Trophoblast cell (in vitro differentiated cells and primary cell): Measurements from ENCODE around the gene FBXO31.

ENCODE experiments used
- DNase-seq, 2 donors: peaks; one replicate each; pipeline ENCODE4 v3.0.0-alpha.2; 2016
- H2AFZ ChIP-seq: 2 replicates; pipeline ENCODE4 v1.6.1; 2013; ENCODE audit warnings: low read length, moderate library complexity, mild to moderate bottlenecking; ENCODE audit not compliant: insufficient read depth, poor library complexity
- H2AK5ac ChIP-seq: 2 replicates; pipeline ENCODE4 v1.6.1; 2013; ENCODE audit warnings: mild to moderate bottlenecking, low read length
- H2BK120ac ChIP-seq: 2 replicates; pipeline ENCODE4 v1.6.1; 2013; ENCODE audit warnings: low read length, mild to moderate bottlenecking, moderate library complexity; ENCODE audit not compliant: insufficient read depth, poor library complexity
- H2BK12ac ChIP-seq: 2 replicates; pipeline ENCODE4 v1.6.1; 2013; ENCODE audit warnings: mild to moderate bottlenecking, low read length, moderate library complexity
- H2BK5ac ChIP-seq: 2 replicates; pipeline ENCODE4 v1.6.1; 2013; ENCODE audit warnings: low read length, low read depth, moderate library complexity, mild to moderate bottlenecking; ENCODE audit not compliant: poor library complexity
- H3K14ac ChIP-seq: 2 replicates; pipeline ENCODE4 v1.6.1; 2013; ENCODE audit warnings: mild to moderate bottlenecking, low read length
- H3K18ac ChIP-seq: 2 replicates; pipeline ENCODE4 v1.6.1; 2013; ENCODE audit warnings: mild to moderate bottlenecking, low read length
- H3K23ac ChIP-seq: 2 replicates; pipeline ENCODE4 v1.6.1; 2013; ENCODE audit warnings: low read length
- H3K27ac ChIP-seq: 2 replicates; pipeline ENCODE4 v1.5.1; 2013; ENCODE audit warnings: low read depth, mild to moderate bottlenecking, inconsistent platforms, low read length, moderate library complexity
- H3K27me3 ChIP-seq: 2 replicates; pipeline ENCODE4 v1.6.1; 2013; ENCODE audit warnings: inconsistent platforms, mild to moderate bottlenecking, low read length, moderate library complexity; ENCODE audit not compliant: insufficient read depth
- H3K36me3 ChIP-seq, 2 experiments: 1 replicate in 1 of 2; 2 replicates in 1 of 2; pipeline ENCODE4 v1.6.1; 2013; ENCODE audit warnings: low read length in 2 of 2, mild to moderate bottlenecking in 2 of 2, moderate library complexity in 1 of 2; ENCODE audit not compliant: insufficient read depth in 2 of 2, control insufficient read depth in 1 of 2
- H3K4ac ChIP-seq: 2 replicates; pipeline ENCODE4 v1.6.1; 2013; ENCODE audit warnings: low read depth, mild to moderate bottlenecking, low read length, moderate library complexity
- H3K4me1 ChIP-seq, 2 experiments: 1 replicate in 1 of 2; 2 replicates in 1 of 2; pipeline ENCODE4 v1.6.1; 2013; ENCODE audit warnings: low read length in 2 of 2, mild to moderate bottlenecking in 2 of 2, moderate library complexity in 1 of 2; ENCODE audit not compliant: insufficient read depth in 2 of 2, control insufficient read depth in 1 of 2
- H3K4me2 ChIP-seq: 2 replicates; pipeline ENCODE4 v1.6.1; 2013; ENCODE audit warnings: inconsistent platforms, mild to moderate bottlenecking, low read length, moderate library complexity
- H3K4me3 ChIP-seq: 2 replicates; pipeline ENCODE4 v1.5.1; 2013; ENCODE audit warnings: mild to moderate bottlenecking, low read depth, low read length, inconsistent platforms
- H3K79me1 ChIP-seq: one replicate; pipeline ENCODE4 v1.6.1; 2013; ENCODE audit warnings: low read length
- H3K79me2 ChIP-seq: 2 replicates; pipeline ENCODE4 v1.6.1; 2013; ENCODE audit warnings: low read length, mild to moderate bottlenecking; ENCODE audit not compliant: control insufficient read depth, insufficient read depth, poor library complexity
- H3K9ac ChIP-seq: 2 replicates; pipeline ENCODE4 v1.6.1; 2013; ENCODE audit warnings: mild to moderate bottlenecking, low read length
- H3K9me3 ChIP-seq: 2 replicates; pipeline ENCODE4 v1.6.1; 2013; ENCODE audit warnings: low read depth, mild to moderate bottlenecking, control low read depth, inconsistent platforms, low read length; ENCODE audit not compliant: insufficient read depth
- H4K12ac ChIP-seq: 2 replicates; pipeline ENCODE4 v1.6.1; 2013; ENCODE audit warnings: low read depth, mild to moderate bottlenecking, low read length, moderate library complexity
- H4K8ac ChIP-seq: 2 replicates; pipeline ENCODE4 v1.6.1; 2013; ENCODE audit warnings: low read depth, mild to moderate bottlenecking, low read length, moderate library complexity
- H4K91ac ChIP-seq: one replicate; pipeline ENCODE4 v1.6.1; 2013; ENCODE audit warnings: low read depth, mild to moderate bottlenecking, low read length, moderate library complexity
- WGBS: extraction: QIAGEN DNeasy Blood & Tissue Kit; methylation state at CpG from one replicate; pipeline ENCODE4 v1.1.7; 2013; ENCODE audit warnings: missing lambda C conversion rate; ENCODE audit not compliant: insufficient read length, insufficient coverage; ENCODE audit errors: extremely low coverage; 5-methylcytosine and 5-hydroxymethylcytosine counted together

FBXO31 gene

GRCh38 chr16:87366930-87367329 lies 16.6 kb downstream of the FBXO31 start:
- Histone ChIP-seq H3K79me1 (no peaks in the 10 kb centered on the region), H4K91ac (no peak overlapping the region), H3K14ac (no peak overlapping the region), H4K12ac (no peak overlapping the region), H3K4me2 (no peak overlapping the region), H2BK12ac (no peak overlapping the region), H4K8ac (no peak overlapping the region), H3K9me3 (no peaks in the 10 kb centered on the region), H3K18ac (no peak overlapping the region), H3K36me3 (peaks cover 0 to 2% of the 10 kb centered on the region in 2 experiments), H3K4me1 (peaks cover 5 to 15% of the 10 kb centered on the region in 2 experiments), H3K4me3 (no peak overlapping the region), H3K4ac (no peak overlapping the region), H2AFZ (peak overlapping the region; percentile 21), H3K23ac (no peak overlapping the region), H3K79me2 (no peaks in the 10 kb centered on the region), H3K27me3 (no peaks in the 10 kb centered on the region), H3K9ac (no peak overlapping the region), H2BK120ac (no peak overlapping the region), H3K27ac (no peak overlapping the region), H2BK5ac (no peak overlapping the region), H2AK5ac (no peak overlapping the region)
- no CpG with 5 or more reads among the region's 1 CpG for WGBS
- no peak for DNase-seq

- no peak overlapping the region for H2BK12ac ChIP-seq
- no peak overlapping the region for H2BK5ac ChIP-seq
- H3K18ac ChIP-seq, result no peak overlapping the region
- no CpG with 5 or more reads among the region's 4 CpGs for WGBS
- no peak overlapping the region for H2AK5ac ChIP-seq
- H3K4me3 ChIP-seq, result no peak overlapping the region
- peaks cover 5 to 10% of the 10 kb centered on the region in 2 experiments for H3K4me1 ChIP-seq
- H3K36me3 ChIP-seq, result peaks cover 0 to 2% of the 10 kb centered on the region in 2 experiments
- no peaks in the 10 kb centered on the region for H3K79me2 ChIP-seq
- H3K27ac ChIP-seq, result no peak overlapping the region
- H2BK120ac ChIP-seq, result no peak overlapping the region
- H3K9me3 ChIP-seq, result no peaks in the 10 kb centered on the region
- no peak overlapping the region for H4K8ac ChIP-seq
- H3K23ac ChIP-seq, result no peak overlapping the region
- DNase-seq, result no peak
- H3K9ac ChIP-seq, result no peak overlapping the region
- H2AFZ ChIP-seq, result no peak overlapping the region
- no peaks in the 10 kb centered on the region for H3K79me1 ChIP-seq
- no peak overlapping the region for H3K14ac ChIP-seq
- no peak overlapping the region for H3K4ac ChIP-seq
- H3K4me2 ChIP-seq, result no peak overlapping the region
- H4K91ac ChIP-seq, result no peak overlapping the region
- H3K27me3 ChIP-seq, result no peaks in the 10 kb centered on the region
- H4K12ac ChIP-seq, result no peak overlapping the region
These were observed 17.3 kb downstream of the FBXO31 start for GRCh38 chr16:87366288-87366687.

GRCh38 chr16:87365021-87365713 lies 18.4 kb downstream of the FBXO31 start:
- no peak overlapping the region for H3K4ac ChIP-seq
- no peak overlapping the region for H4K8ac ChIP-seq
- no peak overlapping the region for H2BK12ac ChIP-seq
- no peak overlapping the region for H2AK5ac ChIP-seq
- H3K18ac ChIP-seq, result no peak overlapping the region
- no peak overlapping the region for H3K23ac ChIP-seq
- no peak overlapping the region for H3K4me2 ChIP-seq
- H3K4me3 ChIP-seq, result no peak overlapping the region
- H2BK5ac ChIP-seq, result no peak overlapping the region
- WGBS, result 100% methylated on average over 1 of the region's 13 CpGs
- H3K9me3 ChIP-seq, result no peaks in the 10 kb centered on the region
- no peak overlapping the region for H4K91ac ChIP-seq
- no peak overlapping the region for H2BK120ac ChIP-seq
- no peak overlapping the region for H3K9ac ChIP-seq
- H3K36me3 ChIP-seq, result peaks cover 2 to 3% of the 10 kb centered on the region in 2 experiments
- H3K14ac ChIP-seq, result no peak overlapping the region
- H2AFZ ChIP-seq, result no peak overlapping the region
- peaks cover 5 to 6% of the 10 kb centered on the region in 2 experiments for H3K4me1 ChIP-seq
- no peaks in the 10 kb centered on the region for H3K27me3 ChIP-seq
- H3K79me1 ChIP-seq, result no peaks in the 10 kb centered on the region
- no peaks in the 10 kb centered on the region for H3K79me2 ChIP-seq
- no peak for DNase-seq
- no peak overlapping the region for H3K27ac ChIP-seq
- H4K12ac ChIP-seq, result no peak overlapping the region

GRCh38 chr16:87363771-87364455 lies 19.7 kb downstream of the FBXO31 start:
- H2AFZ ChIP-seq, result peak overlapping the region; percentile 6
- WGBS, result no CpG with 5 or more reads among the region's 17 CpGs
- H2BK5ac ChIP-seq, result no peak overlapping the region
- no peak overlapping the region for H3K27ac ChIP-seq
- peak overlapping the region; percentile 14 for H3K14ac ChIP-seq
- H3K79me1 ChIP-seq, result no peaks in the 10 kb centered on the region
- no peaks in the 10 kb centered on the region for H3K27me3 ChIP-seq
- H3K4me1 ChIP-seq, result peaks cover 5 to 6% of the 10 kb centered on the region in 2 experiments
- peak overlapping the region; percentile 68 for H3K18ac ChIP-seq
- H2BK120ac ChIP-seq, result no peak overlapping the region
- H3K4me2 ChIP-seq, result no peak overlapping the region
- no peak overlapping the region for H3K4ac ChIP-seq
- H3K79me2 ChIP-seq, result no peaks in the 10 kb centered on the region
- peak overlapping the region; percentile 36 for H4K12ac ChIP-seq
- no peak overlapping the region for H3K4me3 ChIP-seq
- H3K9ac ChIP-seq, result no peak overlapping the region
- no peak for DNase-seq
- H4K91ac ChIP-seq, result no peak overlapping the region
- H2AK5ac ChIP-seq, result no peak overlapping the region
- H4K8ac ChIP-seq, result no peak overlapping the region
- H3K23ac ChIP-seq, result no peak overlapping the region
- peaks cover 6% of the 10 kb centered on the region in 2 experiments for H3K36me3 ChIP-seq
- no peak overlapping the region for H2BK12ac ChIP-seq
- H3K9me3 ChIP-seq, result no peaks in the 10 kb centered on the region
